Effector CD4-positive, alpha-beta T cell (primary cell): ENCODE results near the gene RFX8.
"Not testable (repeated sequence)": the region's sequence is repeated elsewhere in the genome, so short reads cannot be mapped to it uniquely, and the experiment has no call there.

ENCODE experiments used
- DNase-seq: peaks from one replicate; pipeline ENCODE4 v3.0.0-alpha.2; 2020
- total RNA-seq: gene quantifications from one replicate; lab custom pipeline; 2026; lab: John Stamatoyannopoulos, UW

The RFX8 gene
- 1.3 reads per million for total RNA-seq

DNA sequence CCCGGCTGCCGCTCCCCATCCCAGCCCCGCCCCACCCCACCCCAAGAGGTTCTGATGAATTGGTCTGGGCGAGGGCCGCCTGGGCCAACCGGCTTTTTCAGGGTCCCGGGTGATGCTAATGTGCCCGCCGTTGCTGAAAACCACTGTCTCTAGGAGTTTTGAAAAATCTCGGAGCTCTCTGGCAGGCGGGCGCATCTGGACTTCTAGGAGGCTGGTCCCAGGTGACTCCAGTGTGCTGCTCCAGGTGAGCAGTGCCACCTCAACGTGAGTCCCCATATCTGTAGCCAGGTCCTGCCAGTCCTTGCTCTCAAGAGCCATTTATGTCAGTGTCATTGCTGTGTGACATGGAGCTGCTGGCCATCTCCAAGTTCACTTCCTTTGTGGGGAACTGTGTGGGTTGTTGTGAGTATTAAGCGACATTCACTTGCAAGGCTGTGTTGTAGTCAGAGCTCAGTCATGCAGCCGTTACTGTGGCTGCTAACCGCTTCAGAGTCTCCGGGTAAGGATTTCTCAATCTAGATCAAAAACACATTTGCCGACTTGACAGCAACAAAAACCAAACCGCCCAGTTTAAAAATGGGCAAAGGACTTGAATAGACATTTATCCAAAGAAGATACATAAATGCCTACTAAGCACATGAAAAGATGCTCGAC lies at the start of gene RFX8:
TSS of gene RFX8 (minus strand) at position 382 of the 654 bp plus-strand sequence. CDS start 8,264 bp downstream, outside the sequence.
- peak; percentile 11 for DNase-seq

DNA sequence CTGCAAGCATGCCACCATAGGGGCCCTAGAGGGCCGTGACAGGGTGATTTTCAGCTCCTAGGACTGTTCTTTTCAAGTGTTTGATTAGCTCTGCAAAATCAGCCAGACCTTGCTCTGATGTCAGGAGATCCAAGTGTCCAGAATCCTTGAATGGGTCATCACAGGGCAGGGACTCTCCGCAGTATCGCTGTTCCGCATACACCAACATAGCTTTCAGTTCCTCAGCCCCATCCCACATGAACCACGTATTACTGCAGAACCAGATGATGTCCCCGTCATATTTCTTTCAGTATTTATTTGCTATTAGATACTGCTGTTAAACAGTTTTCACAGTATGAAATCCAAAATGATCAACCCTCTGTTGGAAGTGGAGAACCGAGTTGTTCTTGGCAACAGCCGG lies 46.6 kb upstream of the RFX8 start:
- no peak for DNase-seq

DNA sequence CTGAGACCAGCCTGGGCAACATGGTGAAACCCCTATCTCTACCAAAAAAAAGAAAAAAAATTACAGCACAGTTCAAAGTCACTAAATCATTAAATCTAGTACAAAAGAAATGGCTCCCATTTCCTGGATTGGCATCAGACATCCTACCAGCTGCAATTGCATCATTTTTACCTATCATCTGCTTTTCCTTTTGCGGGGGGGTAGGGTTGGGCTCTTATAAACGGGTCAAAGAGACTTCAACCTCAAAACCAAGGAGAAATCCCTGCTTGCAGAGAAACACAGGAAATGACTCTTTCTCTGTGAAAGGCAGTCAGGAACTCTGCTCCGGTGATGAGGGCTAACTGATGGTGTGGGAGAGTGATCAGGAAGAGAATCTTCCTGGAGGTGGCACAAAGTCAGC lies 45.3 kb upstream of the RFX8 start:
- no peak for DNase-seq

DNA sequence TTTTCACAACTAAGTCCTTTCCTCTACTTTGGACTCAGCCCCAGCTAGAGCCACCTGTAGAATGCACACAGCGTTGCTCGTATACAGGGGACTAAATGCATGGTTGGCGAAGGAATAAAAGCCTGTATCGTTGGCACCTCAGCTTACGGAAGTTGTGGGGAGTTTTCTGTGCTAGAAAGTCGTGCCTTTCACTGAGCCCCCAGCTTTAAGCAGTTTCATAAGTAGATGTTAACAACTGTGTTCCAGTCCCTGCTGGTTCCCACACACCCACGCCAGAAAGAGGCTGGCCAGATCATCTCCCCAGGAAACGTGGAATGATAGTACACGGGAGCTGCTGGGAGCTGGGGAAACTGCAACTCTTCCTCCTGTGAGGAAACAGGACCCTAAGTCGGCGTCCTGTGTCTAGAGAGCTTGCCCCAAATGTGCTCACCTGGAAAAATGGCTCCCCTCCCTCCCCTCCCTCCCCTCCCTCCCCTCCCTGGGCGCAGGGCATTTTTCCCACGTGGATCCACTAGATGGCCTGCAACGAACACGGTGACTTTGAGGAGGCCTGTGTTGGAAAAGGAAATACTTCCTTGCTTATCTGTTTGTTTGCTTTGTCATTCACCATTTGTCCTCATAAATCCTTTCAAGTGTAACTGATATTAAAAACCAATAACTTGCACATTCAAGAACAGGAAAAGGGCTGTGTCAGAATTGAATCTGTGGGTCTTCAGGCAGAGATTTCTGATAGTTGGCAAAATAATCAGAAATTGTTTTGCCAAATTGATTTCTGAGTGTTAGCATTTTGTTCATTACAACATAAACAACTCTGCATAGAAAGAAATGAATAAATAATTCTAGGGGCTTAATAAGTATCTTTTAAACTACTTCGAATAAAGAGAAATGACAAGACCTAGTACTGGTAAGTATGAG lies 43.9 kb upstream of the RFX8 start:
- DNase-seq, result no peak

DNA sequence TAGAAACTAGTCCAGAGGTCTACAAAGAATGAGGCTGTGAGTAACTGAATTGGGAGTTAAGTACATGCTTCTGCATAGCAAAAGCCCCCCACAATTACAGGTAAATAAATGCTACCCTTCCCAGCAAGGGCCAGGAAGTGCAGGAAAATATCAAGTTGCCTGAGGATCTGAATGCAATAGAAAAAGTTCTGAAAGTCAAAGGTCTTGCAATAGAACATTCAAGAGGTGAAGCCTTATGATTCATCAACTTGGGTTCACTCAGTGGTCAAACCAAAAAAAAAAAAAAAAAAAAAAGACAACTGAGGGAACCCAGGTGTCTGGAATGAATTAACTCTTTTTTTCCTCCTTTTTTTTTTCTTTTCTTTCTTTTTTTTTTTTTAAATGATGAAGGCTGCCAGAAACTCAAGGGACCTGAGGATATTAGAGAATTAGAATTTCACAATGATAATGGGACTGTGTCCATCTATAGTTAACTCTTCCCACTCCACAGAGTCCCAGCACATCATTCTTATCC lies 42.9 kb upstream of the RFX8 start:
- no peak for DNase-seq

DNA sequence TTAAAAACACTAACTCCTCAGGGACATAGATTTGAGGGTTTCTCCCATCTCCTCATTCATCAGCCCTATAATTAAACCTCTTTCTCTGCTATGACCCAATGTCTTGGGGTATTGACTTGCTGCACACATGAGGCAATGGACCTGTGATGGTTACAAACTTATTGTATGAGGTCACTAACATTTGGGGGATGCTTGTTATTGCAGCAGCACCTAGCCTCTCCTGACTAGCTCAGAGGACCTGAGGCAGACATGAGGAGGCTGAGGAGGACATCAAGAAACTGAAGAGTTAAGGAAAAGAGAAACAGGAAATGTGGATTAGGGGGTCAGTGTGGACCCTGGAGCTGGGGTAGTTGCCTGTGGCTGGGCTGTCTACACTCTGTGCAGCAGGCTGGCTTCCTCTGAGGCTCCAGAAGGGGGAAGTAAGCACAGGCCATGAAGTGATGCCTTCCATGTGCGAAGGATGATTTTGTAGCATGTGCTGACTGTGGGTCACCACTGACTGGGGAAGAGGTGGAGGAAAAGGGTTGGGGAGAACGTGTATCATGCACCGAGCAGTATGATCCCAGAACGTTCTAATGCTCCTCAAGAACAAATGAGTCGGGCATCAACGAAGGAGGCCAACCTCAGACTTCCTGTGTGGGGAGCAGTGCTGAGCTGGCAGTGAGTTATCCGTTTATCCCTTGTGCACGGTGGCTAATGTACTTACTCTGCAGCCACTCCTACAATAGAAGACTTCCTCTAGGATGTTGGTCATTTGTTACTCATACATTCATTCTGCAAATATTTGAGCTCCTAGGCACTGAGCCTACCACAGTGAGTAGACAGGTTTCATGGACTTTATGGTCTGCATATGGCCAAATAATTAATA lies 42.1 kb upstream of the RFX8 start:
- DNase-seq, result no peak

DNA sequence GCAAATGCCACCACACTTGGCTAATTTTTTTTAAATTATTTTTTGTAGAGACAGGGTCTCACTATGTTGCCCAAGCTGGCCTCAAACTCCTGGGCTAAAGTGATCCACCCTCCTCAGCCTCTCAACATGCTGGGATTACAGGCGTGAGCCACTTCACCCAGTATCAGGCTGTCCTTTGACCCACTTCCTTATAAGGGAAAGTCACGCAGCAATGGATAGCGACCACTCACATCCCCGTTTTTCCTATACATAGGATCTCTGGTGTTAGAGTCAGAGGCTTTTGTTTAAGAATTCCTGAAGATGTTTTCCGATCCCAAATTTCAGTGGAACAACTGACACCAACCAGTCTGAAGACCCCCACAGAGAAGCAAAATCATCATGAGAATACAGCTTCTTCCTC lies 41.4 kb upstream of the RFX8 start:
- DNase-seq, result no peak

DNA sequence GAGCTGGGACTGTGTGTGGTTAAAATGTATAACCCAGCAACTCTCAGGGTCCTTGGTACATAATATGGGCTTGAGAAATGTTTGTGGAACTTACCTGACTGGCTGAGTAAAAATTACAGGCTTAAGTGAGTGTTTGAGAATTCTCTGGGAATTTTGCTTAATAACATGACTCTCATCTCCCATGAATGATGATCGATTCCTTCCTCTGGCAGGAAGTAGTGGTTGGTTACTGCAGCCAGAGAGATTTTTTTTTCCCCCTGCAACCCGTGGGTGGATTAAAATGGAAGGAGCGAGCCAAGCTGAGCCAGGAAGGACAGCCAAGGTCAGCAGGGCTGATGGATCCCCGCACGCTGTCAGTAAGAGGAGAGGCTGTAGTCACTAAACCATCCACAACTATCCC lies 40.6 kb upstream of the RFX8 start:
- no peak for DNase-seq

DNA sequence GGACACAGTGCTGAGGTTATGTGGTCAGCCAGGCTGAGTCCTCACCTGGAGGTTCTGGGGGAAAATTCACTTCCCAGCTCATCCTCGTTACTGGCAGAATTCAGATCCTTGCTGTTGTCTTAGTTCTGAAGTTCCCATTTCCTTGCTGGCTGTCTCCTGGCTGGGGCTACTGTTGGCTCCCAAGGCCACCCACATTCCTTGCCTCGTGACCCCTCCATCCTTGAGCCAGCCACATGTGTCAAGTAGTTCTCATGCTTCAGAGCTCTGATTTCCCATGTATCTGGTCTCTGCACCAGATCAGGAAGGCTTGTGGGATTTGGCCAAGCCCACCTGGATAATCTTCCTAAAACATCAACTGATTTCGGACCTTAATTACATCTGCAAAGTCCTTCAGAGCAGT lies 38.1 kb upstream of the RFX8 start:
- DNase-seq, result no peak

DNA sequence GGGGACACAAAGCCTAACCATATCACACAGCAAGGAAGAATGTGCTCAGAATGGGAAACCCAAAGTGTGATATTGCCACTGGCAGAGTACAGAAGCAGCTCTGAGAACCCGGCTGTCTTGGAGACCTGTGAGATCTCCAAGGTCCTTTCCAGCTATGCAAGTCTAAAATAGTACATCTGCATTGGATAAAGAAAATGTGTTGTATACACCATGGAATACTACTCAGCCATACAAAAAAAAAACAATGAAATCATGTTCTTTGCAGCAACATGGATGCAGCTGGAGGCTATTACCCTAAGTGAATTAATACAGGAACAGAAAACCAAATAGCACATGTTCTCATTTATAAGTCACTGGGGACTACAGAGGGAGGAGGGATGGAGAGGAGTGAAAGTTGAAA lies 36.5 kb upstream of the RFX8 start:
- DNase-seq, result no peak

DNA sequence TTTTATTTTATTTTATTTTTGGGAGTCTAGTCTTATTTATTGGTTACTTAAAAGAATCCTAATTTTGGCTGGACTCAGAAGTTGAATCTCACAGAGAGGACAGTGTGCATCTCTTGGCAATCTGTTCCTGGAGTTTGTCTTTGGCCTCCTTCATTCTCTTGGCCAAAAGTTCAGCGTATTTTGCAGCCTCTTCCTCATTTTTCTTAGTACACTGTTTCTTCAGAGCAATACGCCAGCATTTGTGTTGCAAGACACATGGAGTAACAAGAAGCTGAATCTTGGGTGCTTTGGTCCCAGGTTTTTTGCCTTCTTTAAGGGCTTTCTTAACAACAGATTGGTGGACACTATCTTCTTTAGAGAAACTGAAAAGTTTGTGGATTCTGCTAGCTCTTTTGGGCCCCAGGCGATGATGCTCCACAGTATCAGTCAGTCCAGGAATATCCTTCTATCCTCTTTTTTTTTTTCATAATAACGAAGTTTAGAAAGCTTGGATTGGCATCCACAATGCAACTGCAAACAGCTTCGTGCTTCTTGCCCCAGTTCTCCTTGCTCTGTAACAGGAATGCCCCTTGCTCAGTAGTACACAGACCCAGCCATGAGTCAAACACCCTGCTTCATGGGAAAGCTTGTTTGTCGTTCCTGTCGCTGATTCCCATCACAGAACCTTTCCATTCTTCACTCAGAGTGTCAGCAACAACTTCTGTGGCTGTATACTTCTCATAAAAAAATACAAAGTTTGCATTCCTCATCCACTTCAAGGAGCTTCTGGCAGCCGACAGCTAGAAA lies 34.8 kb upstream of the RFX8 start:
- no peak for DNase-seq

DNA sequence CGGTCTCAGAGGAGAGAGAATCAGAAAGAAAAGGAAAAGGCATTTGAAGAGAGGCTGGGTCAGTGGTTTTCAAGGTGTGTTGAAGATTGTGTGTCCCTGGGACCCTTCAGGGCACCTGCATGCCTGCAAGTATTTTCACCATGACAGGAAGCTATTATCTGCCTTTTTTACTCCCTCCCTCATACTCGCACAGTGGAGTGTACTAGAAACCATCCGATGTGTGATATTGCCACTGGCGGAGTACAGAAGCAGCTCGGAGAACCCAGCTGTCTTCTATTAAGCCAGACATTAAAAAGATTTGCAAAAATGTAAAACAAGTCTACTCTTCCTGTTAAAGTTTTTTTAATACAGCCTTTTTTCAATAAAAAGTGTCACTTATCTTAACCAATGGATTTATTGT lies 33.7 kb upstream of the RFX8 start:
- DNase-seq, result no peak

DNA sequence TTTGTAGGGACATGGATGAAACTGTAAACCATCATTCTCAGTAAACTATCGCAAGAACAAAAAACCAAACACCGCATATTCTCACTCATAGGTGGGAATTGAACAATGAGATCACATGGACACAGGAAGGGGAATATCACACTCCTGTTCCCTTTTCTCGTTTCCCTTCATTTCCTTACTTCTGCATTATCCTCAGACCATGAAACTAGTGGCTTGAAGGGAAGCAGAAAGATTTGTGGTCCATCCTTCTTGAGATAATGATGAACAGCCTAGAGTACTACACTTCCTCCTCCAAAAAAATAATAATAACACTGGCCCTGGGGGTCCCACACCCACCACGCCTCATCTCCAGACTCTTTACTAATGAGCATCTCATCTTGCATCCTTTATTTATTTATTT lies 30.4 kb upstream of the RFX8 start:
- DNase-seq, result not testable (repeated sequence)

DNA sequence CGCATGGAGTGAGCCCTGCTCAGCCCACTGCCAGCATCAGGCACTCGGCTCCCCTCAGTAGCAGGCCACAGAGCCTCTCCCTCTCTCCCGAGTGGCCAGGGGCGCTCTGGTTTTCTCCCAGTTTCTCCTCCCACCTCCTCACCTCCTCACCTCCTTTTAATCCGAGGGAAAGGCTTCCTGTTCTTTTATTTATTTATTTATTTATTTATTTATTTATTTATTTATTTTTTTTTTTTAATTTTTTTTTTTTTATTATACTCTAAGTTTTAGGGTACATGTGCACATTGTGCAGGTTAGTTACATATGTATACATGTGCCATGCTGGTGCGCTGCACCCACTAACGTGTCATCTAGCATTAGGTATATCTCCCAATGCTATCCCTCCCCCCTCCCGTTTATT lies 29.8 kb upstream of the RFX8 start:
- not testable (repeated sequence) for DNase-seq

DNA sequence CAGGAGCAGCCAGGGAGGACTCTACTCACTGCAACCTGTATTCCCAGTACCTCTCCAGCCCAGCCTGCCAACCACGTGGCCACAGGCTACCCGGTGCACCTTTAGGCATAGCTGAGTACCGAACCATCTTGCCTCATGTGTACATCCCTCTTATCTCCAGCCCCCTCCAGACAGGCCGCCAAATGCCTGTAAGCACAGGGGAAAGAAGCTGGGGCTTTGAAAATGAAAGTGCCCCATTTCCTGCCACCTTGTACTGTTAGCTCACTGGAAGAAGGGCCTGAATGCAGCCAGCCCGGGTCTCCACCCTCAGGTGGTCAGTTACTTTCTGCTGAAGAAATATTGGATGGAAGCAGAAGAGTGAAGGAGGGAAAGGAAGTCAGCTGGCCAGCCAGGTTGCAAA lies 27.2 kb upstream of the RFX8 start:
- DNase-seq, result no peak

DNA sequence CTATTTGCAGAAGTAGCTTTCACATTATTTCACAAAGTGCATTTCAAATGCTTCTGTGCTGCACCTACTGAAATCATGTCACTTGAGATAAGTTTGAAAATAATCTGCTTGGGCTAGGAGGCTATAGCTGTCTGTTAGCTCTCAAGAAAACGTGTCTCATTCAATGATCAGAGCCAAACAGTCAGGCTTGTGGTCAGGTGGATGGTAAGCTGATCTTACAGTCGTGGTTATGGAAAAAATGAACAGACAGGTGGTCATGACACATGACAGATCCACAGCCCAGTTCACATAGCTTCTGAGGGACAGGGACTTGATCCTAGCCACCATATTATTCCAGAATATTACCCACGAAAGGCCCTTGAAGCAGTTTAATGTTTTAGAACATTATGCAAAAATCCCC lies 26.5 kb upstream of the RFX8 start:
- DNase-seq, result no peak

DNA sequence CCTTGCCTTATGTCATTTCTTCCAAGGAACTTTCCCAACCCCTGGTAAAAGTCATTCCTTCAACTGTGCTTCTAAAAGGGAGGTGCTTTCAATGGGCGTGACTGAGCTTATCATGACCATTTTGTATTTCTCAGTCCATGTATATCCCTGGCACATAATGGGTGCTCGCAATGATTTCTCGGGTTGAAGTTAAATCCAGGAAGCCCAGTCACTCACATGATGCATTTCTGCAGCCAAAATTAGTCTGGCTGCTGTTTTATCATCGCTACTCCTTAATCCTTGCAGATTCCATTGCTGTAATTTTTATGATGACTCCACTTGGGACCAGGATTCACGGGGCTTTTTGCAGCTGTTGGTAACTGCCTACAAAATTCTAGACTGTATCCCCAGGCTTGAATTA lies 25.9 kb upstream of the RFX8 start:
- DNase-seq, result no peak

DNA sequence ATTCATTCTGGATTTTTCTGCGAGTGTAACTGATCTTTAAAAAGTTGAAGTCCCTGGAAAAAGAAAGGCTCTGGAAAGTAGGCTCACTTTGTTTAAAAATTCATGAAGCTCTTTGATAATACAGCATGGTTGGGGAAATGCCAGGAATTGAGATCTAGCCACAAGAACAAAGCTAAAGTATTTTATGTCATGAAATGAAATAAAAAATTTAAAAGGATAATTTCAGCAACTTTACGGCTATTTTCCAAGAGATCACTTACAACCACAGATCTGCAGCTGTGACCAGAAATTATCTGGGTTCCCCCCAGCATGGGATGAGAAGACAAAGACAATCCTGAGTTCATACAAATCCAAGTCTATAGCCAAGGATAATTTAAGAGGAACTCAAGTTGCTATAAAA lies 25.3 kb upstream of the RFX8 start:
- no peak for DNase-seq

DNA sequence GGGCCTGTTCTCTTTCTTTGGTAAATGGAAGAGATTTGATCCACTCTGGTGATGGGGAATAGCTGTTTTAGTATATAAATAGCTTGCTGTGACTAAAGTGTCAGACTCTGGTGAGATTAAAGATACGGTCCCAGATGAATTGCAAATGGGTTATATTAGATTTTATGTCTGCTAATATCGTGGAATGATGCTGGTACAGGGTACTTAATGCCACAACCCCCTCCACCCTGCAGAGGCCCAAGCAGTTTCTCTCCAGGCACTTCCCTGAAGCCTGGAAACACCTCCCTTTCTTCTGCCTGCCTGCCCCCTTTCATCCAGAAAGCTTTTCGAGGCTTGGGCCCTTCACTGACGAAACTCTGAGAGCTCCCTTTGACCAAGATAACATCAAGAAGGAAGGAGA lies 21.4 kb upstream of the RFX8 start:
- no peak for DNase-seq

DNA sequence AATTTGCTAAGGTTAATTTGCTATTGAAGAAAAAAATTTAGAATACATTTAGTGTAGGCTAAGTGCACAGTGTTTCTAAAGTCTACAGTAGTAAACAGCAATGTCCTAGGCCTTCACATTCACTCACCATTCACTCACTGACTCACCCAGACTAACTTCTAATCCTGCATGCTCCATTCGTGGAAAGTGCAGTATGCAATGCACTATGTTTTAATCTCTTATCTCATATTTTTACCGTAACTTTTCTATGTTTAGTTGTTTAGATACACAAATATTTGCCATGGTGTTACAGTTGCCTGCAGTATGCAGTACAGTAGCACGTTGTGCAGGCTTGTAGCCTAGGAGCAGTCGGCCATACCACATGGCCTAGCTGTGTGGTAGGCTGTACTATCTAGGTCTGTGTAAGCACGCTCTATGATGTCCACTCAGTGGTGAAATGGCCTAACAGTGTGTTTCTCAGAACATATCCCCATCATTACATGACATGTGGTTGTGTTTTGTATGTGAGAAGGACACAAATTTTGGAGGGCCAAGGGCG lies 18.1 kb upstream of the RFX8 start:
- DNase-seq, result no peak

DNA sequence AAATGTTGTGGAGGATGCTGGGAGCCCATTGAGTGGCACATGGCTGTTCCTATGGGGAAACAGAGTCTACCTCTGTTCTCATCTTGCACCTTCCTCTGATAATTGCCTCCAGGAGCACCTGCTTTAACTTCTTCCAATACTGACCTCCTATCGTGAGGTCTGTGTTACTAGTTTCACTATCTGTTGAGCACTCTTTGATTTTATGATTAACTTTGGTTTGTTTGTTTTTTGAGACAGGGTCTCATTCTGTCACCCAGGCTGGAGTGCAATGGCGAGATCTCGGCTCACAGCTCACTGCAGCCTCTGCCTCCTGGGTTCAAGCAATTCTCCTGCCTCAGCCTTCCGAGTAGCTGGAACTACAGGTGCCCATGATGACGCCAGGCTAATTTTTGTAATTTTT lies 12.1 kb upstream of the RFX8 start:
- no peak for DNase-seq

DNA sequence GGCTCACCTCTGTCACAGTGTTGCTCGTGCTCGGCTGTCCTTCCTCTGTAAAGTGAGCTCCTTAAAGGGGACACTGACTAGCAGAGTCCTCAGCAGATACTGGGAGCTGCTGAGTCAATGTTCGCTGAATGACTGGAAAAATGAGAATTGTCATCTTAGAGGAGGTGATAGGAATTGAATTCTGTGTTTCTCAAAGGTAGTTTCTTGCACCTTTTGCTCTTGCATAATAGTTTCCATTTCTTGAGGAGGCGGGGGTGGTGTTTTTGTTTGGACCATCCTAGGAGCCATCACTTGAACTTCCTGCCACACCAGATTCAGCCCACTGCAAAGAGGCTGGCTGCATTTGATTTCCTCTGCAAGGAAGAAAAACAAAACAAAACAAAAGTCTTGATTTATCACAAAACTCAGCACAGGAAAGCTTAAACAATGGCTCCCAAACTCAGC lies 11.4 kb upstream of the RFX8 start:
- DNase-seq, result no peak
